ENCODE data around the gene PTK7.

The PTK7 gene

DNA sequence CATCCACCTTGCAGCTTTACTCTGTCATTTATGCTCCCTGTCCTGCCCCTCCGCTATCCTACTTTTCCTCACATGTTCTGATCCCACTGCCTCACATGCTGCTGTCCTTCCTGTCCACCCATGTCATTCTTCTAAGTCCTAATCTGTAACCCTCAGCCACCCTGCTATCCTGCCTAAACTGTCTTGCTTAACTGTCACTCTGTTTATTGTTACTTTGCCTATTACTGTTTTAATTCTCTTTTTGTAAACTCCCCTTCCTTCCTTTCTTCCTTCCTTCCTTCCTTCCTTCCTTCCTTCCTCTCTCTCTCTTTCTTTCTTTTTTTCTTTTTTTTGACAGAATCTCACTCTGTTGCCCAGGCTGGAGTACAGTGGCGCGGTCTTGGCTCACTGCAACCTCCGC, 107.3 kb downstream of the PTK7 start:
- Histone ChIP-seq H3K4me1 (ENCODE audit: insufficient read depth, low read length) (peaks cover 48% of the 10 kb centered on the region), H3K27ac (ENCODE audit: low read length) (no peak overlapping the region), H3K9ac (ENCODE audit: low read depth, low read length) (peak overlapping the region; percentile 64; the same call in 1 of the 2 replicates), H3K36me3 (ENCODE audit: insufficient read depth, low read length) (peaks cover 54% of the 10 kb centered on the region), H3K79me2 (ENCODE audit: insufficient read depth, low read length) (peaks cover 24% of the 10 kb centered on the region), H4K20me1 (ENCODE audit: insufficient read depth, low read length) (peaks cover 2% of the 10 kb centered on the region; the same call in 1 of the 2 replicates), H3K4me3 (ENCODE audit: low read depth in 1 of 2, low read length in 2 of 2) (peak overlapping the region in 1 of 2 experiments; percentile 73; a peak in 1 of 4 replicates), H3K4me2 (ENCODE audit: insufficient read depth, low read length) (peak overlapping the region; percentile 75), H3K27me3 (ENCODE audit: insufficient read depth, low read length, poor library complexity) (no peaks in the 10 kb centered on the region), H3K9me3 (ENCODE audit: insufficient read depth, low read length, severe bottlenecking) (no peaks in the 10 kb centered on the region), H2AFZ (ENCODE audit: low read depth, low read length) (no peak overlapping the region)
- TF ChIP-seq, protein P1, sequence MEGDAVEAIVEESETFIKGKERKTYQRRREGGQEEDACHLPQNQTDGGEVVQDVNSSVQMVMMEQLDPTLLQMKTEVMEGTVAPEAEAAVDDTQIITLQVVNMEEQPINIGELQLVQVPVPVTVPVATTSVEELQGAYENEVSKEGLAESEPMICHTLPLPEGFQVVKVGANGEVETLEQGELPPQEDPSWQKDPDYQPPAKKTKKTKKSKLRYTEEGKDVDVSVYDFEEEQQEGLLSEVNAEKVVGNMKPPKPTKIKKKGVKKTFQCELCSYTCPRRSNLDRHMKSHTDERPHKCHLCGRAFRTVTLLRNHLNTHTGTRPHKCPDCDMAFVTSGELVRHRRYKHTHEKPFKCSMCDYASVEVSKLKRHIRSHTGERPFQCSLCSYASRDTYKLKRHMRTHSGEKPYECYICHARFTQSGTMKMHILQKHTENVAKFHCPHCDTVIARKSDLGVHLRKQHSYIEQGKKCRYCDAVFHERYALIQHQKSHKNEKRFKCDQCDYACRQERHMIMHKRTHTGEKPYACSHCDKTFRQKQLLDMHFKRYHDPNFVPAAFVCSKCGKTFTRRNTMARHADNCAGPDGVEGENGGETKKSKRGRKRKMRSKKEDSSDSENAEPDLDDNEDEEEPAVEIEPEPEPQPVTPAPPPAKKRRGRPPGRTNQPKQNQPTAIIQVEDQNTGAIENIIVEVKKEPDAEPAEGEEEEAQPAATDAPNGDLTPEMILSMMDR (IDR thresholded peaks at IDR 0.05; ENCODE audit: borderline replicate concordance, extremely low read depth, low read length, poor library complexity, severe bottlenecking), result no peak
- TF ChIP-seq EZH2 (IDR thresholded peaks at IDR 0.05; ENCODE audit: borderline replicate concordance, low read depth, low read length, severe bottlenecking), result no peak
- ATAC-seq (ENCODE audit: insufficient read depth, low read depth) (no peak), DNase-seq (no peak)

DNA sequence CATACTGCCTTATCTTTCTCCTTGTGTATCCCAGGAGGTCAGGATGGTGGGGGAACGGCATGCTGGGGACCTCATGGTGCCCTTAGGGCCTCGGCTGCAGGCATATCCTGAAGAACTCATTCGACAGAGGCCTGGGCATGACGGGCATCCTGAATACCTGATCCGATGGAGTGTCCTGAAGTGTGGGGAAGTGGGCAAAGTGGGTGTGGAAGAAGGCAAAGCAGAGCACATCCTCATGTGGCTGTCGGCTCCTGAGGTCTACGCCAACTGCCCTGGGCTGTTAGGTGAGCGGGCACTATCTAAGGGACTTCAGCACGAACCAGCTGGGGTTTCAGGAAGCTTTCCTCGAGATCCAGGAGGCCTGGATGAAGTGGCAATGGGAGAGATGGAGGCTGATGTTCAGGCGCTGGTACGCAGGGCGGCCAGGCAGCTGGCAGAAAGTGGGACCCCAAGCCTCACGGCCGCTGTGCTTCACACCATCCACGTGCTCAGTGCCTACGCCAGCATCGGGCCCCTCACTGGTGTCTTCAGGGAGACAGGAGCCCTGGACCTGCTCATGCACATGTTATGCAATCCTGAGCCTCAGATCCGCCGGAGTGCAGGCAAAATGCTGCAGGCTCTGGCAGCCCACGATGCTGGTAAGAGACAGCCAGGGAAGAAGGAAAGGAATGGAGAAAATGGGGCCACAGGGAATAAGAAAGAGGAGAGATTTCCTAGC, 108.3 kb downstream of the PTK7 start:
- TF ChIP-seq EZH2 (IDR thresholded peaks at IDR 0.05; ENCODE audit: borderline replicate concordance, low read depth, low read length, severe bottlenecking), result no peak
- TF ChIP-seq, protein P1 (IDR thresholded peaks at IDR 0.05; ENCODE audit: borderline replicate concordance, extremely low read depth, low read length, poor library complexity, severe bottlenecking), result no peak
- H3K27me3 ChIP-seq (ENCODE audit: insufficient read depth, low read length, poor library complexity), result no peaks in the 10 kb centered on the region
- H3K9me3 ChIP-seq (ENCODE audit: insufficient read depth, low read length, severe bottlenecking), result no peaks in the 10 kb centered on the region
- peaks cover 48% of the 10 kb centered on the region for H3K4me1 ChIP-seq (ENCODE audit: insufficient read depth, low read length)
- peak overlapping the region; percentile 37; the same call in 1 of the 2 replicates for H3K4me2 ChIP-seq (ENCODE audit: insufficient read depth, low read length)
- H3K79me2 ChIP-seq (ENCODE audit: insufficient read depth, low read length), result peaks cover 24% of the 10 kb centered on the region
- H2AFZ ChIP-seq (ENCODE audit: low read depth, low read length), result no peak overlapping the region
- H3K36me3 ChIP-seq (ENCODE audit: insufficient read depth, low read length), result peaks cover 47% of the 10 kb centered on the region
- no peak overlapping the region for H3K4me3 ChIP-seq (ENCODE audit: low read depth in 1 of 2, low read length in 2 of 2)
- H3K9ac ChIP-seq (ENCODE audit: low read depth, low read length), result peak overlapping the region; percentile 15; the same call in 1 of the 2 replicates
- peaks cover 2% of the 10 kb centered on the region; the same call in 1 of the 2 replicates for H4K20me1 ChIP-seq (ENCODE audit: insufficient read depth, low read length)
- H3K27ac ChIP-seq (ENCODE audit: low read length), result no peak overlapping the region
- DNase-seq (no peak), ATAC-seq (ENCODE audit: insufficient read depth, low read depth) (no peak)

DNA sequence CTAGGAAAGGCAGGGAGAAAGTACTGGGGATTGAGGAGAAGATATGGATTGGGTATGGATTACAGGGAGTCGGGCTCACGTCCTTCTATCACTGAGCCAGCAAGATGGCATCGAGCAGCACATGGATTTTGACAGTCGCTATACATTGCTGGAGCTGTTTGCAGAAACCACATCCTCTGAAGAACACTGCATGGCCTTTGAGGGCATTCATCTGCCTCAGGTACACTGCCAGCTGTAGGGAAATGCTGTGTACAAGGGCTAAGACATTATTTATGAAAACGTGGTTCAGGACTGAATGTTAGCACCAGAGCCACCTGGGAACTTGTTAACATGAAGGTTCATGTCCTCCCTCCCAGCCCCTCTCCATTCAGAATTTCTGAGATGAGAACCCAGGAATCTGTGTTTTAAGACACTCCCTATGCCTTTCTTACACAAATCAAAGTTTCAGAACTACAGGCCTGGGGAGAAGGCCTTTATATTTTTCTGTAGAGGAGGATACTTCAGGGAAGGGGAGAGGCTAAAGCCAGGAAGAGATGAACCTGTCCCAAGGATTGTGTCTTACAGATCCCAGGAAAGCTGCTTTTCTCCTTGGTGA, 109.4 kb downstream of the PTK7 start:
- peak; percentile 39 for DNase-seq
- Histone ChIP-seq H3K9me3 (ENCODE audit: insufficient read depth, low read length, severe bottlenecking) (no peaks in the 10 kb centered on the region), H3K27ac (ENCODE audit: low read length) (no peak overlapping the region), H2AFZ (ENCODE audit: low read depth, low read length) (no peak overlapping the region), H3K9ac (ENCODE audit: low read depth, low read length) (no peak overlapping the region), H3K79me2 (ENCODE audit: insufficient read depth, low read length) (peaks cover 24% of the 10 kb centered on the region), H4K20me1 (ENCODE audit: insufficient read depth, low read length) (peaks cover 2% of the 10 kb centered on the region; the same call in 1 of the 2 replicates), H3K4me1 (ENCODE audit: insufficient read depth, low read length) (peaks cover 47% of the 10 kb centered on the region), H3K27me3 (ENCODE audit: insufficient read depth, low read length, poor library complexity) (no peaks in the 10 kb centered on the region), H3K4me2 (ENCODE audit: insufficient read depth, low read length) (no peak overlapping the region), H3K4me3 (ENCODE audit: low read depth in 1 of 2, low read length in 2 of 2) (no peak overlapping the region), H3K36me3 (ENCODE audit: insufficient read depth, low read length) (peaks cover 46% of the 10 kb centered on the region)
- TF ChIP-seq, protein P1 (IDR thresholded peaks at IDR 0.05; ENCODE audit: borderline replicate concordance, extremely low read depth, low read length, poor library complexity, severe bottlenecking), result no peak
- no peak for TF ChIP-seq EZH2 (IDR thresholded peaks at IDR 0.05; ENCODE audit: borderline replicate concordance, low read depth, low read length, severe bottlenecking)
- ATAC-seq (ENCODE audit: insufficient read depth, low read depth), result peak; percentile 58

All from DND-41 (cell line).